CD4-positive, alpha-beta T cell treated with Interferon alpha-2 for 1 hour (primary cell): ENCODE results near the gene MYO7A.
A peak's percentile ranks its signal among the peaks of the same experiment; 100 is the strongest.

Source experiments
- DNase-seq, 2 donors: peaks; one replicate each; pipeline ENCODE4 v3.0.0-alpha.2; 2020 to 2022

Gene MYO7A

DNA sequence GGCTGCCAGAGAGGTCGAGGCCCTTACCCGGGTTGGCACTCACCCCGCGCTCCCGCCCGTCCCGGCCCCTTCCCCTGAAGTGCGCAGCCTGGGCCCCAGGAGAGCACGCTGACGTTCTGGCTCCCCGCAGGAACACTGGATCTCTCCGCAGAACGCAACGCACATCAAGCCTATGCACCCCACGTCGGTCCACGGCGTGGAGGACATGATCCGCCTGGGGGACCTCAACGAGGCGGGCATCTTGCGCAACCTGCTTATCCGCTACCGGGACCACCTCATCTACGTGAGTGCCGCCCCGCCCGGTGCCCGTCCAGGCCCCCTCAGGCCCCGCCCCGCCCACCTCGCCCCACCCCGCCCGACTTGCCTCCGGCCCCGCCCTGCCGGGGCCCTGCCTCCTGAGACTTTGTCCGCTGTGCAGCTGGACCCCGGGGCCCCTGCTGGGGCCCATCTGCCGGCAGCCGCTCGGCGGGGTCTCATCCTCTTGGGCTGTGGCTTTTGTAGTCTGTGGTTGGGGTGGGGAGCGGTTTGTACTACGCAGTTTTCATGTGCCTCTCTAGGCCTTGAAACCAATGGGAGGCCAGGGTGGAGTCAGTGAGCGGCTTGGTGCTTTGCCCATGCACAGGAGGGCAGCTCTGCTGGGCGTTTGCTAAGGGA is 19.7 kb downstream of the MYO7A start:
- peak in 1 of 2 donors; percentile 42 for DNase-seq

DNA sequence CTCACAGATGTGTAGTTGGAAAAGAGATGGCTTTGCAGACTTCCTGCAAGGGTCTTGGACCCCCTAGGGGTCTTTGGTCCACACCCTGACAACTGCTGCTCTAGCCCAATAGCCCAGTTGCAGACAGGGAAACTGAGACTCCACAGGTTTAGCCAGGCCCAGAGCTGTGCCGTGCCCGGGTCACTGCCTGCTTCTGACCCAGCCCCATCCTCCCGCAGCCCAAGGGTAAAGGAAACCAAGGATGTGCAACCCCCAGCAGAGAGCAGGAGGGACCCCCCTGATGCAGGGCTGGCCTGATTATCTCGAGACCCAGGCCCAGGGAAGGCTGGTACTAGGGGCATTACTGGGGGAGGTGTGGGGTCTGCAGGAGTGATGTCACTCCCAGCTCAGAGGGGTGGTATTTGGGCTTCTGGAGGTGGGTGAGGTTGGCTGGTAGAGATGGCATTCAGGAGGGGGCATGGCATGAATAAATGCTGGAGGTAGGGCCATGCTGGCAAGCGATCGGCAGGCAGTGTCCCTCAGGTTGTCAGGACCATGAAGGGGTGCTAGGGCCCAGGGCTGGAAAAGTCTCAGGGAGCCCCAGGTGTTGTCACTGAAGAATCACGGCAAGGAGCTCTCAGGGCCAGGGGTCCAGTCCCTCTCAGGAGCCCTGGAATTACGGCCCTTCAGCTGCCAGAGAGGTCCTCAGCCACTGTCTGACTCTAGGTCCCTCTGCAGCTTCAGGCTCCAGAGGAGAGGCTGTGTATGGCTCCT is 21.1 kb downstream of the MYO7A start:
- DNase-seq: no peak

DNA sequence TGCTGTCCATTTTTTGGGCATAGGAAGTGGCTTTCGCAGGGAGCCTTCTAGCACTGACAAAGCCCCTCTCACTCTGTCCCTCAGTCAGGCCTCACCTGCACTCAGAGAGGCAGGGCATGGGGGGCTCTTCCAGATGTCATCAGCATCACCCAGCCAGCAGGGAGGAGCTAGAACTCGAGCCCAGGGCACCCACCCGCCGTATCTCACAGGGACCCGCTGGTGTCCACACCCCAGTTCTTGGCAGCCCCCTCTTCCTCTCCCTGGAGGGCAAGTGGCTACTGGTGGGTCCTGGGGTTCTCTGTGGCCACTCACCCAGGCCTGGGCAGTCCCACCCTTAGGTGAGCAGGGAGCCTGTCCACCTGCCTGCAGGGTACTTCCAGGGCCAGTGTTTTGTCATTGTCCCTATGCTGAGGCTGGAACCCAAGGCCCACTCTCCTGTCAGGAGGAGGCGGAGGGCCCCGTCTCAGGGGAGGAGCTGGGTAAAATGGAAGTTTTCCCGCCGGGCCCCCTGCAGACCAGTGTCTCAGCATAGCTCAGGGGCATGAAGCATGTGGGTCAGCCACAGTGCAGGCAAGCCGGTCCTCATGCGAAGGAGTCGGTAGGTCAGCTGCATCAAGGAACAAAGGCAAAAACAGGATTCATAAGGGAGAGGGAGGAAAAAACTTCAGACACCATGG is 21.8 kb downstream of the MYO7A start:
- no peak for DNase-seq

DNA sequence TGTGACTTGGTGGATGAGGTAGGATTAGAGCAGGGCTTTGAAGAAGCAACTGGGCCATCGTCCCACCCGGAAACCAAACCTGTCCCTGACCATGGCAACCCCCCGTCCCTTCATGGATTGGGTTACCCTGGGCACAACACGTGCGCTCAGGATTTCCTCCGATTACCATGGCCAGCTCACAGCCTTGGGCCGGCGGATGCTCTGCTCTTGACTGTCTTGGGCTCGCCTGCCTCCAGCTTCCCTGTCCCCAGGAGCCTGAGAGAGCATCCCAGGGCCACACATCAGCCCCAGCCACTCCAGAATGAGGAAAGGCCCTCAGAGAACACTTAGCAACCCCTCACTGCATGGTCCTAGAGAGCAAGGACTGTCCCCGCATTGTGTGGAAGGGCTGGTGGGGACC is 22.8 kb downstream of the MYO7A start:
- no peak for DNase-seq

DNA sequence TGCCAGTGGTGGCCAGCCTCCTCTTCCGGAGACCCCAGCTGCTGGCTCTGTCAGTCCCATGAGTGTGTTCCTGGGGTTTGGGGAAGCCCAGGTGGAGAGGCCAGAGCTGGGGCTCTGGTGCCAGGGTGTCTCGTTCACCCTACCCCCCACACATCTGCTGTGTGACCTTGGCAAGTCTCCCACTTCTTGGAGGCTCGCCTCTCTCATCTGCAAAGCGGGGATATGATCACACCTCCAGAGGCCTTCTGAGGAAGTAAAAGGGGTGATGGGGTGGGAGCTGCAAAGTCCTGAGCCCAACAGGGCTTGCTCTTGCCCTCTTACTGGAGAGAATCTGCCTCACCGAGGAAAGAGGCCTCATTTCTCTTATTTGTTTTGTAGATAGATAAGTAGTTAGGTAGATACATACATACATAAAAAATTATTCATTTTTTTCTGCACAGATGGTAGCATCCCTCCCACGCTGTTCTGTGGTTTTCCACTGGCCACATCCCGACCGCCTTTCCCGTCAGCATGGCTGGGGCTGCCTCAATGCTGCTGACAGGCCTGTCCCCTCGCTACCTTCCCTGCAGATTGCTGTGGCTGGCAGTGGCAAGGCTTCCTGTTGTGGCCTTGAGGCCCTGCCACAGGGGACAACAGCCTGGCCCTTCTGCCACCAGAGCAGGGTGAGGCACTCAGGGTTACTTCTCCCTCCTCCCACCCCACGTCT is 23.9 kb downstream of the MYO7A start:
- DNase-seq: peak; percentile 15 to 47

DNA sequence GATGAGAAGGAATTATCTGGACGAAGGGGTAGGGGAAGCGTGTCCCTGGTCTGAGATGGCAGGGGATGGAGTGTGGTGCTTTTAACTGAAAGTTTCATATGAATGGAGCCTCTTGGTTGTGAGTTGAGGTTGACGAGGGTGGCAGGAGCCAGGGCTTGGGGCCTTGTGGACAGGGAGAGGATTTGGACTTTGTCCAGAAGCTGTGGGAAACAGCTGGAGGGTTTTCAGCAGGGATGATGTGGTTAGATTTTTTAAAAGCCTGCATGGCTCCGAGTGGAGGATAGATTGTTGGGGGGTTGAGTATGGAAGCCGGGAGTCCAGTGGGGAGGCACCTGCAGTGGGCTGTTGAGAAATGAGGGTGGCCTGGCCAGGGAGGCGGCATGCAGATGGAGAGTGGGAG is 24.8 kb downstream of the MYO7A start:
- DNase-seq: no peak

DNA sequence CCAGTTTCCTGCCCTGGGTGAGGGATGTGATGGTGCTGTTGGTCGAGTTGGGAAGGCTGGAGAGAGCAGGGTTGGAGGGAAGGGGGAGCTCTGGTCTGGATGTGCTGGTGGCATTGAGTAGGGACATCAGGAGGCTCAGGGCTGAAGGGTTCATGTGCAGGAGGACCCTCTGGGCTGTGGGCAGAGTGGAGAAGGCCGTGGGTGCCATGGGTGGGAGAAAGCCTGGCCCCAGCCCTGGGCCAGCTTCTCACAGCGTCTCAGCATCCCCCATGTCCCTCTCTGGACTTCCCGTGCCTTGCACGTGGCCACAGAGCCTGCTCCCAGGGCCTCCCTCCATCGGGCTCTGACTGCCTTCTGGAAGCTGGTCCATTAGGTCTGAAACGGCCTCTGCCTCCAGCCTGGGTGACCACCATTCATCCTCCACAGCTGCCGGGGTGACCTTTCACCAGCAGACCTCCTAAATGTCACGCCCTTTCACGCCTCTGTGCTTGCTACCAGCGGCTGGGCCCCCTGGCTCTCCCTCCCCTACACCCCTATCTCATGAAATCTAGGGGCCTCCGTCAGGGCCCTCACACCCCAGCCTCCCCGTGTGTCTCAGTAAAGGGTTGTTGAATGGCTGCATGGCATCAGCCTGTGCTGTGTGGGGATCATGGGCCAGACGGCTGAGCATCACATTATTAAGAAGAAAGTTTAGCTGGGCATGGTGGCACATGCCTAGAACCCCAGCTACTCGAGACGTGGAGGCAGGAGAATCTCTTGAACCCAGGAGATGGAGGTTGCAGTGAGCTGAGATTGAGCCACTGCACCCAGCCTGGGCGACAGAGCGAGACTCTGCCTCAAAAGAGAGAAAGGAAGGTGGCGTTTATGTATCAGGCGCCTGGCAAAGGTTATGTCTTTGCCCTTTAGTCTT is 25.5 kb downstream of the MYO7A start:
- DNase-seq: no peak

DNA sequence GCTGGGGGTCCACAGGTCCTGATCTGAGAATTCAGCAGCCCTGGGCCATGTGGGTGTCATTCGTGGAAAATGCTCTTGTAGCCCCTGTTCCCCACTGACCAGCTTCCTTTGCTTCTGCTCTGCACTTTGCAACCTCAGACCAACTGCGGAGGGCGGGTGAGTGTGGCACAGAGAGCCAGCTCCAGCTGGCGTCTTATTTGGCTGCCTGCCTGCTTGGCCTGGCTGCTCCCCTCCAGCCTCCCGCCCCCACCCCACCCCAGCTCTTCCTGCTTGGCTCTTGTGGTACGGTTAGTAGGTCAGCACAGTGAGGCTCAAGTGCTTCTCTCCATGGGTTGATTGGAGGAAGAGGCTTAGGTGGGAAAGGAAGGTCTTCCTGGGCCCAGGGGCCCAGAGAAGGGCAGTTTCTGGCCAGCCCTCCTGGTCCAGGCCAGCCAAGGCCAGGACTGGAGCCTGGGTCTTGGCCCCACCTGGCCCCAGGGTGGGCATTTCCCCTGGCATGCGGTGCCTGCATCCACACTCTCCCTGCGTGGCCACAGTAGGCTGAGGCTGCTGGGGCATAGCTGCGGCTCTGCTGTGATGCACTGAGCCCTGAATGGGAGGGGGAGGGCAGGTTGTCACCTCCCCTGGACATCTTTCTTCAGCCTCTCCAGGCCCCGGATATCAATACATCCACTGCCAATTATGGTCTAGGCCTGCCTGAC is 26.5 kb downstream of the MYO7A start:
- DNase-seq: no peak

DNA sequence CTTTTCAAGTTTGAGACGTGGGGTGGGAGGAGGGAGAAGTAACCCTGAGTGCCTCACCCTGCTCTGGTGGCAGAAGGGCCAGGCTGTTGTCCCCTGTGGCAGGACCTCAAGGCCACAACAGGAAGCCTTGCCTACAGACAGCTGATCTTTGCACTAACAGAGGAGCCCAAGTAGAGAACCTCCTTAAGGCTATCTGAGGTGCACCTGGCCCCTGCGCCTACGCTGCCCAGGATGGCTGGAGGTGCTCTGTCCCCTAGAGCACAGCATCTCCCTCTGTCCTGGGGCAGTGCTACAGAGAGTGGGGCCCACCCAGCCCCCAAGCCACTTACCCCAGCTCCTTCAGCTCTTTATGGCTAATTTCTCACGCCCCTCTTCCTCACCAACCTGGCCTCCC is 27.0 kb downstream of the MYO7A start:
- no peak for DNase-seq

DNA sequence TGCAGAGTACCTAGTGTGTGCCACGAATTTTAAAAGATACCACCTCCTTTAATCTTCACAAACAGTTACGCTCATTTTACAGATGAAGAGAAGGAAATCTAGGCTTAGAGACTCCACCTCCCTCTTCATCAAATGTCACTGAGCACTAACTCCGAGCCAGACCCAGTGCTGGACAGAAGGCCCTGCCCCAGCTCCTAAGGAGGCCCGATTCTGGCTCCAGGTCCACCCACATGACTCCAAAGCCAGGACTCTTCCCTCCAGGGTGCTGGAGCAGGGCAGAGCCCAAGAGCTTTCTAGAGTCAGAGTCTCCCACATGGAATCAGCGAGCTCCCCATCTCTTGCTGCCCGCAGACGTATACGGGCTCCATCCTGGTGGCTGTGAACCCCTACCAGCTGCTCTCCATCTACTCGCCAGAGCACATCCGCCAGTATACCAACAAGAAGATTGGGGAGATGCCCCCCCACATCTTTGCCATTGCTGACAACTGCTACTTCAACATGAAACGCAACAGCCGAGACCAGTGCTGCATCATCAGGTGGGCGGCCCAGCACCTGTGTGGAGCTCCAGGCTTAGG is 27.6 kb downstream of the MYO7A start:
- no peak for DNase-seq

DNA sequence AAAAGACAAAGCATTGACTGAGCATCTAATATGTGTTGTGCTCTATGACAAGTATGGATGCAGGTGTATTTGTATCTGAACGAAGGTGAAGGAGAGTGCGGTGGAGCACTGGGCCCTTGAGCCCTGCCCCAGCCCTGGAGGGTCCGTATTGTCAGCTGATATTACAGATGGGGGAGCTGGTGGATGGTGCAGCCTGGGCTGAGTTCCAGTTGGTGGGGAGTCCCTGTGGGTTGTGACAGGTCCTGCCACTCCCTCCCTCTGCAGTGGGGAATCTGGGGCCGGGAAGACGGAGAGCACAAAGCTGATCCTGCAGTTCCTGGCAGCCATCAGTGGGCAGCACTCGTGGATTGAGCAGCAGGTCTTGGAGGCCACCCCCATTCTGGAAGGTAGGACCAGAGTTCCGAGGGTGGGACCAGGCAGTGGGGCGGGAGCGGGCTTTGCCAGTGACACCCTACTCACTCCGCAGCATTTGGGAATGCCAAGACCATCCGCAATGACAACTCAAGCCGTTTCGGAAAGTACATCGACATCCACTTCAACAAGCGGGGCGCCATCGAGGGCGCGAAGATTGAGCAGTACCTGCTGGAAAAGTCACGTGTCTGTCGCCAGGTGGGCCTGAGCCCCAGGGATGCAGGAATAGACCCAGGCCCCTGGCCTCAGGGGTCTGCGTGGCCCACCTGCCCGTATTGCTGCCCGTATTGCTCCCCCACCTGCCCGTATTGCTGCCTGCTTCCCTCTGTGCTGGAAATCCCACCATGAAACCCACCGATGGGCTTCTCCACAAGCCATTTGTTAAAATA is 28.6 kb downstream of the MYO7A start:
- DNase-seq: no peak

DNA sequence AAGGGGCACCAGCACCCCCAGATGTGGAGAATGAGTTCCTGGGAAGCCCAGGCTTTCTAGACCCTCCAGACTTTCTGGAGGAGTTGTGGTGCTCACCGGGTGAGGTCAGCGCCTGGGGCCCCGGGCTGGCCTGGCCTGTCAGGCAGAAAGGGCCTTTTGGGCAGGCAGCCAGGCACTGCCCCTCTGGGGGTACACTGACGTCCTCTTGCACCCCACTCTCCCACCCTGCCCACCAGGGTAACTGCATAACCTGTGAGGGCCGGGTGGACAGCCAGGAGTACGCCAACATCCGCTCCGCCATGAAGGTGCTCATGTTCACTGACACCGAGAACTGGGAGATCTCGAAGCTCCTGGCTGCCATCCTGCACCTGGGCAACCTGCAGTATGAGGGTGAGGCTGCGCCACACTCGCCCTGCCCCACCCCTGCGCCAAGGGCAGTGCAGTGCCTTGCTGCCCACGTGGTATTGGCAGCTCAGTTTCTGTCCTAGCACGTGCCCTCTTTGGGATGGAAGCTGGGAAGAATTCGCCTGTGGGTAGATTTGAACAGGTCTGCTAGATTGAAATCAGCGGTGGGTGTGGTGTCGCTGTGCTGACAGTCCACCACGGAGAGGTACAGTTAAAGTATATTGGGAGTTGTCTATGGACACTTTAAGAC is 30.1 kb downstream of the MYO7A start:
- no peak for DNase-seq

DNA sequence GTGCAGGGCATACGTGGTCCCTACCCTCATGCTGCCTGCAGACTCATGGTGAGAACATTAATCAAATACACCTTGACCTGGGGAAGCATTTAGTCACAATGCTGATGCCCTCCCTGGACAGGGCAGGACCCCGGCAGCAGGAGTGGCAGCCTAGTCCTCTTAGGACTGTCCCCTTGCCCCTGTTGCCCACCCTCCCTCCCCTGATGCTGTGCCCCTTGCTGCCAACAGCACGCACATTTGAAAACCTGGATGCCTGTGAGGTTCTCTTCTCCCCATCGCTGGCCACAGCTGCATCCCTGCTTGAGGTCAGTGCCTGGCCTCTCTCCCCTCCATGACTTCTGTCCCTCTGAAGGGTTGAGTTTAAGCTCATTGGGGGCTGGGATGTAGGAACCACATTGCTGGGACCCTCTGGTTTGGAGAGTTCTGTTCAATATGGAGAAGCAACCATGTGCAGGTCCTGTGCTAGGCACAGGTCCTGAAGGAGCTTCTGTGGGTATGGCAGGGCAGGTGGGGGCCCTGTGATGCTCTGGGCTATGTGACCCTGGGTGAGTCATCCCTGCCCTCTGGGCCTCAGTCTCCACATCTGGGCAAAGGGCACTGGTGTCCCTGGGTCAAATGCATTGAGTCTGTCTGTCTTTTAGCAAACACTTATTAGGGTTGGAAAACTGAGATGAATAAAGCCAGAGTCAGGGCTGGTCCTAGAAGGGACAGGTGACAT is 31.3 kb downstream of the MYO7A start:
- DNase-seq: no peak

DNA sequence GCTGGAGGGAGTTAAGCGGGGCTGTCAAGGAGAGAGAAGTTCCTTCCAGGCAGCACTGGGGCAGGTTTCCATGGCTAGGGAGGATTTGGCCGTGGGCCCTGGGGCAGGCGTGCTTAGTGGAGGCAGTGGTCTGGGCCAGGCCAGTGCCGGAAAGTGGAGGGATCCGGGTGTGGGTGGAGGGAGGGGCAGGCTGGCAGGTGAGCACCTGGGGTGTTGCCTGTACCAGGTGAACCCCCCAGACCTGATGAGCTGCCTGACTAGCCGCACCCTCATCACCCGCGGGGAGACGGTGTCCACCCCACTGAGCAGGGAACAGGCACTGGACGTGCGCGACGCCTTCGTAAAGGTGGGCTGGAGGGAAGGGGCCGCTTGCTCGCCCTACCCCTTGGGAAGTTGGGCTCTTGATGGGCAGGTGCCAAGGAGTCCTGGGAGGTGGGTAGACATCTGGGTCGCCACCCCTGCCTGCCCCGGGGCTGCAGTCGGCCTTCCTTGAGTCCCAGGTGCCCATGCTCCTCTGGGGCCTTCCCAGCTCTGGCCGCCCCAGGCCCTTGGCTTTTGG is 32.0 kb downstream of the MYO7A start:
- DNase-seq: no peak

DNA sequence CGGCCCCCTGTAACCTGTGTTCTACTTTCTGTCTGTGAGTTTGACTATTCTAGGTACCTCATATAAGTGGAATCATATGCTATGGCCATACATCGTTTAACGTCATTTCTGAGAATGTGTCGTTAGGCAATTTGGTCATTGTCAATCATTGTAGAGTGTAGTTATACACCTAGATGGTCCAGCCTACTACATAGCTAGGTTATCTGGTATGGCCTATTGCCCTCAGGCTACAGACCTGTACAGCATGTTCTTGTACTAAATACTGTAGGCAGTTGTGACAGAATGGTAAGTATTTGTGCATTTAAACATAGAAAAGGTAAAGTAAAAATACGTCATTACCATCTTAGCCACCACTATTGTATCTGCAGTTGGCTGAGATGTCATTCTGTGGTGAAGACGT is 35.2 kb downstream of the MYO7A start:
- no peak for DNase-seq

DNA sequence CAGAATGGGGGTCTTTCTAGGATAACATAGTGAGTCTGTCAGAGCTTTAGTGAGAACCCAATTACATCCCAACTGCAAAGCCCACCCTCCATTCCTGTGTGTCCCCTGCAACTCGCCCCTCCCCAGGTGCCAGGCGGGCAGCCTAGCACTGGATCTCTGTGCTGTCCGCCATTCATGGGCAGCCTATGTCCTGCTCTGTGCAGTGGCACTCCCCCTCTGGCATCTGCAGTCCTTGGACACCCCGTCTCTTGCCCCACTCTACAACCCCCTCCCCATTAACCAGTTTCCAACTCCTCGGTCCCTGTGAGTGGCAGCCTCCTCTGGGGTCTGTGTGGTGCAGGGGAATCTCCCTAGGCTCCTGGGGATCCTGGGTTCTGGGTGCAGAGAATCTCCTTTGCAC is 37.0 kb downstream of the MYO7A start:
- no peak for DNase-seq

DNA sequence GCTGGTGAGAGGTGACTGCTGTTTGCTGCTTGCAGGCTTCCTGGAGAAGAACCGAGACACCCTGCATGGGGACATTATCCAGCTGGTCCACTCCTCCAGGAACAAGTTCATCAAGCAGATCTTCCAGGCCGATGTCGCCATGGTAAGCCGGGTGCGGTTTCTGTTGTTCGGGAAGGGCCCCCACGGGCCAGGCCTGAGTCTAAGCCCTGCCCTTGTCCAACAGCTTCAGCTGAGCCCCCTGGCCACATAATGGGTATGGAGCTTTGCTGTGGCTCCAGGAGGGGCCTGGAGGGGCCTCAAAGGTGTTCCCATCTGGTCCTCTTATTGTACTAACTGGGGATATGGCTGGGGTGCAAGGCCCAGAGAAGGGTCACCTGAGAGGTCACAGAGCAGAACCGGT is 38.0 kb downstream of the MYO7A start:
- no peak for DNase-seq

DNA sequence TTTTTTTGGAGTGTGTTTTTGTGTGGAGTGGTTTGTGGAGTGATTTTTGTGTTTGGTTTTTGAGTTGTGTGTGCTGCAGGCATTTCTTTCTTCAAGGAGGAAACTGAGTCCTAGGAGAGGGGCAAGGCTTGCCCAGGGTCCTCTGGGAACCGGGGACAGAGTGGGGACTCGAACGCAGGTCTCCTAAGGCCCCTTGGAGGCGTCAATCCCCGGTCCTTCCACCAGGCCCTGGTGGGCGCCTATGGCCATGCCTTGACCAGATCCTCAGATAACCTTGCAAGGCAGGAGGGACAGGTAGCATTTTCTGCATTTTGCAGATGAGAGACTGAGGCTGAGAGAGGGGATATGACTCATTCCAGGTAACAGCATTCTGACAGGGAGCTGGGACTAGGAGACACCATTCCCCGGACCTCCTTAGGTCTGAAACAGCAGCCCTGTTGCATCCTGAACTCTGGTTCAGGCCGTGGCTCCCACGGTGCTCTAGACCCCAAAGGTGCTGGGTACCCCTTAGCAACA is 39.1 kb downstream of the MYO7A start:
- DNase-seq: no peak

DNA sequence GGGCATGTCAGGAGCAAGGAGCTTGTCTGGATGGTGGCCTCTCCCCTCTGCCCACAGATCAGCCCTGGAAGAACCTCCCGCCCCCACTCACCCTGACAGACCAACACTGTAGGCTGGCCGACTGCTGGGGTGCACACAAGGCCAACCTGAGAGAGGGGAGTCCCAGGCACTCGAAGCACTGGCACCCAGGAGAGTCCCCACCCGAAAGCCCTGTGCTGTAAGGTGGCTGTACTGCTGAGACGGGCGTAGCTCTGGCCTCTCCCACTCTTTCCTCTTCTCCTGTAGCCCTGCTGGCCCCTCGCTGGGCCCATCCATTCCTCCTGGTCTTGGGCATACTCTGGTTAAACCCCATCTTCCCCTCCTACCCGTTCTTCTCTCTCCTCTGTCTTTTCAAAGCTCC is 39.7 kb downstream of the MYO7A start:
- no peak for DNase-seq
